ENCODE results near the gene MTAP. TPM values are rescaled to one million over a fixed set of nuclear protein-coding genes. Genes with fewer than 3 reads are reported as not detected.

The MTAP gene
- total and polyA plus RNA-seq, 2 donors (not counting 1 experiment from before 2014, with no cell fraction given) = 9.8 to 38.4 TPM

- H3K27me3 ChIP-seq (replicated peaks in 1 of 4; ENCODE audit: control extremely low read depth in 1 of 4, control insufficient read depth in 3 of 4, insufficient read depth in 4 of 4, low read length in 3 of 4) = peaks cover 7 to 80% (median 75%) of the 10 kb centered on the region in 4 experiments
- WGBS (ENCODE audit: insufficient coverage) = 38% methylated on average over 5 of the region's 19 CpGs
- H3K27ac ChIP-seq (ENCODE audit: low read length in 2 of 2) = no peak overlapping the region
- ChIA-PET POLR2A (no interaction called here), CTCF (interaction anchor here (0.7 to 2.9 kb wide), 4 partner anchors 9 to 263 kb away, joined by 3 to 16 read pairs (median 4); partner anchors contain the start of gene CDKN2B)
- H3K4me2 ChIP-seq (replicated peaks; ENCODE audit: low read depth, low read length, poor library complexity, severe bottlenecking) = no peak overlapping the region
- no peak overlapping the region for H3K4me3 ChIP-seq (ENCODE audit: control extremely low read depth in 1 of 5, extremely low read depth in 1 of 5, insufficient read depth in 1 of 5, low read depth in 2 of 5, low read length in 4 of 5)
- H3K9ac ChIP-seq (ENCODE audit: low read length) = no peak overlapping the region
- no peak overlapping the region for H2AFZ ChIP-seq (ENCODE audit: insufficient read depth, low read depth, low read length, poor library complexity, severe bottlenecking)
- TF ChIP-seq, protein P1, sequence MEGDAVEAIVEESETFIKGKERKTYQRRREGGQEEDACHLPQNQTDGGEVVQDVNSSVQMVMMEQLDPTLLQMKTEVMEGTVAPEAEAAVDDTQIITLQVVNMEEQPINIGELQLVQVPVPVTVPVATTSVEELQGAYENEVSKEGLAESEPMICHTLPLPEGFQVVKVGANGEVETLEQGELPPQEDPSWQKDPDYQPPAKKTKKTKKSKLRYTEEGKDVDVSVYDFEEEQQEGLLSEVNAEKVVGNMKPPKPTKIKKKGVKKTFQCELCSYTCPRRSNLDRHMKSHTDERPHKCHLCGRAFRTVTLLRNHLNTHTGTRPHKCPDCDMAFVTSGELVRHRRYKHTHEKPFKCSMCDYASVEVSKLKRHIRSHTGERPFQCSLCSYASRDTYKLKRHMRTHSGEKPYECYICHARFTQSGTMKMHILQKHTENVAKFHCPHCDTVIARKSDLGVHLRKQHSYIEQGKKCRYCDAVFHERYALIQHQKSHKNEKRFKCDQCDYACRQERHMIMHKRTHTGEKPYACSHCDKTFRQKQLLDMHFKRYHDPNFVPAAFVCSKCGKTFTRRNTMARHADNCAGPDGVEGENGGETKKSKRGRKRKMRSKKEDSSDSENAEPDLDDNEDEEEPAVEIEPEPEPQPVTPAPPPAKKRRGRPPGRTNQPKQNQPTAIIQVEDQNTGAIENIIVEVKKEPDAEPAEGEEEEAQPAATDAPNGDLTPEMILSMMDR (IDR thresholded peaks at IDR 0.05) = no peak
- peak; percentile 21 for TF ChIP-seq EZH2 (IDR thresholded peaks at IDR 0.05; ENCODE audit: borderline replicate concordance, insufficient read depth, low read depth, low read length, poor library complexity, severe bottlenecking)
- Mint-ChIP-seq H3K4me1 (peaks cover 18% of the 10 kb centered on the region), H3K4me3 (no peak overlapping the region), H3K27ac (no peak overlapping the region), H3K27me3 (peaks cover 69% of the 10 kb centered on the region), H3K9me3 (ENCODE audit: insufficient read depth) (no peaks in the 10 kb centered on the region)
- intact Hi-C loops (cut with micrococcal nuclease) = no loop called here
- H3K4me1 ChIP-seq (ENCODE audit: control insufficient read depth in 2 of 2, insufficient read depth in 2 of 2, low read length in 2 of 2) = peaks cover 20 to 34% of the 10 kb centered on the region in 2 donors
- no peaks in the 10 kb centered on the region for H3K36me3 ChIP-seq (replicated peaks in 1 of 2; ENCODE audit: control extremely low read depth in 1 of 2, control insufficient read depth in 1 of 2, extremely low read depth in 1 of 2, insufficient read depth in 2 of 2, low read length in 1 of 2)
- no peaks in the 10 kb centered on the region for H4K20me1 ChIP-seq (ENCODE audit: control insufficient read depth, insufficient read depth, low read length, poor library complexity, severe bottlenecking)
- H3K79me2 ChIP-seq (ENCODE audit: control insufficient read depth, insufficient read depth, low read length) = no peaks in the 10 kb centered on the region
- peaks cover 2 to 21% (median 10%) of the 10 kb centered on the region in 3 donors for H3K9me3 ChIP-seq (ENCODE audit: control extremely low read depth in 1 of 3, control insufficient read depth in 2 of 3, insufficient read depth in 1 of 3, low read length in 2 of 3)
- DNase-seq = no peak
- no peak for ATAC-seq (ENCODE audit: low read depth)
These were observed 174.0 kb downstream of the MTAP start for GRCh38 chr9:21976334-21976875.

- peaks cover 5 to 54% (median 24%) of the 10 kb centered on the region in 4 experiments for H3K27me3 ChIP-seq (replicated peaks in 1 of 4; ENCODE audit: control extremely low read depth in 1 of 4, control insufficient read depth in 3 of 4, insufficient read depth in 4 of 4, low read length in 3 of 4)
- intact Hi-C loops (cut with micrococcal nuclease) = no loop called here
- no peak overlapping the region for H3K4me2 ChIP-seq (replicated peaks; ENCODE audit: low read depth, low read length, poor library complexity, severe bottlenecking)
- ATAC-seq (ENCODE audit: low read depth) (no peak), DNase-seq (no peak)
- H3K9ac ChIP-seq (ENCODE audit: low read length) = no peak overlapping the region
- no peak overlapping the region for H3K4me3 Mint-ChIP-seq
- H3K27ac Mint-ChIP-seq = no peak overlapping the region
- CTCF ChIA-PET = interaction anchor here (1.5 to 4.0 kb wide), 4 partner anchors 11 to 169 kb away, joined by 4 to 18 read pairs (median 6); partner anchors contain the start of genes CDKN2A, CDKN2B and CDKN2B-AS1
- no peaks in the 10 kb centered on the region for H4K20me1 ChIP-seq (ENCODE audit: control insufficient read depth, insufficient read depth, low read length, poor library complexity, severe bottlenecking)
- WGBS (ENCODE audit: insufficient coverage) = no CpG with 5 or more reads among the region's 1 CpG
- H3K36me3 ChIP-seq (replicated peaks in 1 of 2; ENCODE audit: control extremely low read depth in 1 of 2, control insufficient read depth in 1 of 2, extremely low read depth in 1 of 2, insufficient read depth in 2 of 2, low read length in 1 of 2) = no peaks in the 10 kb centered on the region
- POLR2A ChIA-PET = no interaction called here
- no peak for TF ChIP-seq EZH2 (IDR thresholded peaks at IDR 0.05; ENCODE audit: borderline replicate concordance, insufficient read depth, low read depth, low read length, poor library complexity, severe bottlenecking)
- TF ChIP-seq, protein P1 (IDR thresholded peaks at IDR 0.05) = no peak
- H3K9me3 ChIP-seq (ENCODE audit: control extremely low read depth in 1 of 3, control insufficient read depth in 2 of 3, insufficient read depth in 1 of 3, low read length in 2 of 3) = peaks cover 0 to 5% (median 0%) of the 10 kb centered on the region in 3 donors
- peaks cover 0 to 7% of the 10 kb centered on the region in 2 donors for H3K4me1 ChIP-seq (ENCODE audit: control insufficient read depth in 2 of 2, insufficient read depth in 2 of 2, low read length in 2 of 2)
- no peak overlapping the region for H3K27ac ChIP-seq (ENCODE audit: low read length in 2 of 2)
- H3K9me3 Mint-ChIP-seq (ENCODE audit: insufficient read depth) = no peaks in the 10 kb centered on the region
- no peak overlapping the region for H2AFZ ChIP-seq (ENCODE audit: insufficient read depth, low read depth, low read length, poor library complexity, severe bottlenecking)
- H3K4me1 Mint-ChIP-seq = peaks cover 4% of the 10 kb centered on the region
- H3K27me3 Mint-ChIP-seq = peaks cover 48% of the 10 kb centered on the region
- H3K79me2 ChIP-seq (ENCODE audit: control insufficient read depth, insufficient read depth, low read length) = no peaks in the 10 kb centered on the region
- H3K4me3 ChIP-seq (ENCODE audit: control extremely low read depth in 1 of 5, extremely low read depth in 1 of 5, insufficient read depth in 1 of 5, low read depth in 2 of 5, low read length in 4 of 5) = no peak overlapping the region
These were observed 180.0 kb downstream of the MTAP start for GRCh38 chr9:21982391-21982790.

Data from B cell (primary cell).